Stimulated activated CD4-positive, alpha-beta T cell treated with anti-CD3 and anti-CD28 coated beads, Interleukin-15, amount 100 ng/mL, for 1 hour (primary cell): ENCODE results near the gene SGSM1.

Experiments
- DNase-seq, 2 donors: peaks; one replicate each; pipeline ENCODE4 v3.0.0-alpha.2; 2020; ENCODE audit warnings: low read depth in 1 of 2, low spot score in 1 of 2

SGSM1 gene

GRCh38 chr22:24975813-24976341, 169.9 kb downstream of the SGSM1 start:
- DNase-seq = no peak

GRCh38 chr22:24976442-24977218, 170.6 kb downstream of the SGSM1 start:
- no peak for DNase-seq
